HuH-7 (cell line): ENCODE data around the gene IL12RB1.
"Not testable (repeated sequence)": the region's sequence is repeated elsewhere in the genome, so short reads cannot be mapped to it uniquely, and the experiment has no call there.

Experiments
- DNase-seq: peaks from one replicate; pipeline ENCODE4 v3.0.0; 2011; ENCODE audit warnings: low spot score

The IL12RB1 gene

DNA sequence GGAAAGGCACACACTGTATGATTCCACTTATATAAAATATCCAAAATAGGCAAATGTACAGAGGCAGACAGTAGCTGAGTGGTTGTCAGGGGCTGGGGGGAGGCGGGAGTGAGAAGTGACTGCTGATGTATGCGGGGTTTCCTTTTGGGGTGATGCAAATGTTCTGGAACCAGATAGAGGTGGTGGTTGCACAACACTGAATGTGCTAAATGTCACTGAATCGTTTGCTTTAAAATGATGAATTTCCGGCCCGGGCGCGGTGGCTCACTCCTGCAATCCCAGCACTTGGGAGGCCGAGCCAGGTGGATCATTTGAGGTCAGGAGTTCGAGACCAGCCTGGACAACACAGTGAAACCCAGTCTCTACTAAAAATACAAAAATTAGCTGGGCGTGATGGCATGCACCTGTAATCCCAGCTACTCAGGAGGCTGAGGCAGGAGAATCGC is 2.4 kb upstream of the IL12RB1 start:
- DNase-seq: not testable (repeated sequence)

DNA sequence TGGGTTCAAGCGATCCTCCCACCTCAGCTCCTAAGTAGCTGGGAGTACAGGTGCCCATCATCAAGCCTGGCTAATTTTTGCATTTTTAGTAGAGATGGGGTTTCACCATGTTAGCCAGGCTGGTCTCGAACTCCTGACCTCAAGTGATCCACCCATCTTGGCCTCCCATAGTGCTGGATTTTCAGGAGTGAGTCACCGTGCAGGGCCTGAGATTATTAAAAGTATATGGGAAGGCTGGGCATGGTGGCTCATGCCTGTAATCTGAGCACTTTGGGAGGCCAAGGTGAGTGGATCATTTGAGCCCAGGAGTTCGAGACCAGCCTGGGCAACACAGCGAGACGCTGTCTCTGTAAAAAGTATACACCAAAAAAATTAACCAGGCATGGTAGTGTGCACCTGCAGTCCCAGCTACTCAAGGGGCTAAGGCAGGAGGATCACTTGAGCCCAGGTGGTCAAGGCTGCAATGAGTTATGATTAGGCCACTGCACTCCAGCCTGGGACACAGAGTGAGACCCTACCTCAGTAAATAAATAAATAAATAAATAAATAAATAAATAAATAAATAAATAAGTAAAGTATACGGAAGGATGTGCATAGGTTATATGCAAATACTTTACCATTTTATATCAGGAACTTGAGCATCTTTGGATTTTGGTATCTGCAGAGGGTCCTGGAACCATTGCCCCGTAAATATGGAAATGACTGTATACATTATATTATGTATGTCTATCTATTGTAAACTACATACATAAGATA is 854 bp downstream of the IL12RB1 start:
- no peak for DNase-seq

- DNase-seq: no peak
These were observed 2.6 kb downstream of the IL12RB1 start for GRCh38 chr19:18083929-18084684.

- no peak for DNase-seq
These were observed 12.5 kb downstream of the IL12RB1 start for GRCh38 chr19:18074192-18074591.

GRCh38 chr19:18073197-18073596 is 13.5 kb downstream of the IL12RB1 start:
- no peak for DNase-seq

DNA sequence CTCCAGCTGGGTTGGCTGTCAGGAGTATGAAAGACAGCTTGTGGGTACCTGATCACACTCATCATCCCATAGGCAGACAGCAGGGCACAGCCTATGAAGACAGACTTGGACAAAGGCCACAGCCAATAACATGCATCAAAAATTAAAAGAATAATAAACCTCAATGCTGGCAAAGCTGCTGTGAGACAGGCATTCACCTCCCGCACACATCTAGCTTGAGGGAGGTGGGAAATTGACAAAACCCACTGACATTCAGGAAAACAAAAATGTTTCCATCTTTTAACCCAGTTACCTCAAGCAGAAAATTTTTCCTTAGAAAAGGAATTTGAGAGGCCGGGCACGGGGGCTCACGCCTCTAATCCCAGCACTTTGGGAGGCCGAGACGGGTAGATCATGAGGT is 14.4 kb downstream of the IL12RB1 start:
- DNase-seq: no peak

DNA sequence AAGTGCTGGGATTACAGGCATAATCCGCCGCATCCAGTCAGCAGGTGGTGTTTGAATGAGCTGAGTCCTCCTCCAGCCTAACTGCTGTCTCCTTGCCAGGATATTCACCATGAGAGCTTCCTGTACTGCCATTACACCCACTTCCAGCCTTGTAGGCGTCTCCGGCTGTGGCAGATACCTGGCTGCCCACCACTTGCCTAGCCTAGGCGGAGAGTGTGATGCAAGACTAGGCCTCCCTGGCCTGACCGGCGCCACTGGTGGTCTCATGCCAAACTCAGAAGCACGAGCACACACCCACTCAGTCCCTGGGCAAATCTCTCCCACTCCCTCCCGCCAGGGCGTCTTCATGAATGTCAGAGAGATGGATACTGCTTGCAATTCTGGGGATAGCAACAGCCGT is 16.6 kb downstream of the IL12RB1 start:
- DNase-seq: no peak

- no peak for DNase-seq
These were observed 17.4 kb downstream of the IL12RB1 start for GRCh38 chr19:18069383-18069782.

GRCh38 chr19:18068395-18068794 is 18.3 kb downstream of the IL12RB1 start:
- no peak for DNase-seq

GRCh38 chr19:18065173-18065495 is 21.6 kb downstream of the IL12RB1 start:
- no peak for DNase-seq

GRCh38 chr19:18063463-18063862 is 23.3 kb downstream of the IL12RB1 start:
- no peak for DNase-seq

DNA sequence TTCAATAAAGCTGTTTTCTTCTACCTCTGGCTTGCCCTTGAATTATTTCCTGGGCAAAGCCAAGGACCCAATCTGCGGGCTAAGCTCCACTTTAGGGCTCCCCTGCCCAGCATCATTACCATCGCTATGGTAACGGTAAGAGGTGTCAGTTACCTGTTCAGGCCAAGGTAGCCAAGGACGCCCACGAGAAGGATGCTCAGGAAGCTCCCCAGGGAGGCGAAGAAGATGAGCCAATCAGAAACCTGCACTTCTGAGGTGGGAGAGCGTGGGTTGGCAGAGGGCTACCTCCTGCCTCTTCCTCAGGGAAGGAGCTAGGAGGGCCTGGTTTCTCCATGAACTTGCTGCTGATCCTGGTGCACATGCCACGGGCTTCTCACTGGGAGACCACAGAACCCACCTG is 24.7 kb downstream of the IL12RB1 start:
- no peak for DNase-seq

GRCh38 chr19:18060472-18060871 is 26.3 kb downstream of the IL12RB1 start:
- no peak for DNase-seq

- no peak for DNase-seq
These were observed 26.8 kb downstream of the IL12RB1 start for GRCh38 chr19:18059902-18060301.

DNA sequence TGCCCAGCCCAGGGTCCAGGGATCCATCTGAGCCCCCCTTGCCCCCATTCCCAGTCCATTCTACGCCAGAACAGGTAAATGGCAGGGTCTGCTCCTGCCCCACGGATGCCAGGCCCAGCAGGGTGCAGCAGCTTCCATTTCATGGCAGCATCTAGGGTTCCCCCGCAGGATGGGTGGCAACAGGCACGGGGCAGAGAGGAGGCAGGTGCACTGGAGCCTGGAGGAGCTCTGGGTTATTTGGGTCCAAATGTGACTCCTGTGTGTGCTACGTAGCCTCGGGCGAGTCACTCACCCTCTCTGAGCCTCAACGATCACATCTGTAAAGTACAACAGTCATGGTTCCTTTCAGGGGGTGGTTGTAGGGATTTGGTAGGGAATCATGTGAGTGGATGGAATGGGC is 27.4 kb downstream of the IL12RB1 start:
- DNase-seq: no peak

DNA sequence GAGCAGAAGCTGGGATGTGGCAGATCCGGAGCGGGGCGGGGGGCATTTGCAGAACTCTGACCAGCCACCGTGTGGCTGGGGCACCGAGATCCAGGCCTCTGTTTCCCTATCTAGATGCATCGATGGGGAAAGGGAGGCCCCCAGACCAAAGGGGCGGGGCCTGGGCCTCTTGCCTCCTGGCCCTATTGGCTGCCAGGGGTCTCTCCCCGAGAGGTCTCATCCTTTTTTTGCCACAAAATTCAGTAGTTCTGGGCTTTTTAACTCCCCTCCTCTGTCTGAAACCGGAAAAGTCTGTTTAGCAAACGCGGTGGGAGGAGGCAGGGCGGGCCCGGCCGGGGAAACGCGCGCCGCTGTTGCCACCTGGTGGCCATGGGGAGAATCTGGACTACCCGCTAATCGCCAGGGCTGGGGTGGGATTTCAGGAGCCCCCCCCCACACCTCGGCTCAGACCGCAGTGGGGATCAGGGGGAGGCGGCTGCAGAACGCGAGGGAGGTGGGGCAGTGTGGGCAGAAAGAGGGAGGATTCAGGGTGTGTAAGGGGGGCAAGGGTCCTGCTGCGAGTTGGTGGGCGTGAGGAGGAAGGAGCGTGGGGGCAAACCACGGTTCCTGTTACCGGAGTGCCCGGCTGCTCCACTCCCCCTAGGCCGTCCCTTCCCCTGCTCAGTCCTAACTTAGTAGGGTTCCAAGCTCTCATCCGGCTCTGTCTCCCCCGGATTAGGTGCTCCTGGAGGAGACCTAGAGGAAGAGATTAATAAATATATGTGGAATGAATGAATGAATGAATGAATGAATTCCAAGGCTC is 28.3 kb downstream of the IL12RB1 start:
- peak; percentile 82 for DNase-seq

DNA sequence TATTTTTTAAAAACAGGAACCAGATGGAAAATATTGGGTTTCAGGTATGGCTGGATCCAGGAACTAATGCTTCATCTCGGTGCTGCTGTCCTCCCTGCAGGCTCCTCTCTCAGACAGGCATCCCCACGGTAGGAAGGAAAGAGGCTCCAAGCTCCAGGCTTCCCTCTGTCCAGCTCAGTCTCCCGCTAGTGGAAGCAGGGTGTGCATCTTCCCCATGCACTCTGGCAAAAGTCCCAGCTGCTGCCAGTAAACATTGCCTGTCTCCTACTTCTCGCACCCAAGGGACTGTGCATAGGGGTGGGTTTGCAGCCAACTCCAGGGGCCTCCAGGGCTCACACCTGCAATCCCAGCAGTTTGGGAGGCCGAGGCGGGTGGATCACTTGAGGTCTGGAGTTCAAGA is 29.2 kb downstream of the IL12RB1 start:
- no peak for DNase-seq

- DNase-seq: no peak
These were observed 30.8 kb downstream of the IL12RB1 start for GRCh38 chr19:18055967-18056366.

- DNase-seq: no peak
These were observed 33.0 kb downstream of the IL12RB1 start for GRCh38 chr19:18053576-18054219.

- no peak for DNase-seq
These were observed 34.8 kb downstream of the IL12RB1 start for GRCh38 chr19:18051887-18052286.

DNA sequence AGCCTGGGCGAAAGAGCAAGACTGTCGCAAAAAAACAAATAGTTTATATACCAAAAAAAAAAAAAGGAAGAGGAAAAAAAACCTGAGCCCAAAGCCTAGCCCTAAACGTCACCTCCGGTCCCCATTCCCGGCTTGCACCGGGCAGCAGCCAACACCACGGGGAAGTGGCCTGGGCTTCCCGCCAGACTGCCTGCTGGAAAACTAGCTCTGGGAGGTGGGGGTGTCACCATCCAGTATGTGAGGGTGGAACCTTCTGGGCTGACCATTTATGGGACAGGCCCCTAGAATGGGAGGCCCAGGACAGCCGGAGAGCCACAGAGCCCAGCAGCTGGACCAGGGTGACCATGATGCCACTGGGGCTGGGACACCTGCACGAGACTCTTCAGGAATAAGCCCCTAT is 37.3 kb downstream of the IL12RB1 start:
- DNase-seq: no peak

GRCh38 chr19:18046059-18046718 is 40.5 kb downstream of the IL12RB1 start:
- DNase-seq: no peak
